Mucosa of rectum (tissue), 2 donors: ENCODE results near the gene OR7A10.

Source experiments
- H3K27ac ChIP-seq, 2 donors: one replicate each; pipeline ENCODE4 v1.7.0; 2013; ENCODE audit warnings: inconsistent platforms in 2 of 2, low read depth in 2 of 2, low read length in 2 of 2
- H3K27me3 ChIP-seq, 2 donors: one replicate each; pipeline ENCODE4 v1.7.0; 2013; ENCODE audit warnings: low read length in 2 of 2; ENCODE audit not compliant: control insufficient read depth in 2 of 2, insufficient read depth in 2 of 2
- H3K36me3 ChIP-seq, 2 donors: one replicate each; pipeline ENCODE4 v1.7.0; 2013; ENCODE audit warnings: low read length in 2 of 2; ENCODE audit not compliant: control insufficient read depth in 2 of 2, insufficient read depth in 2 of 2
- H3K4me1 ChIP-seq, 2 donors: one replicate each; pipeline ENCODE4 v1.7.0; 2013; ENCODE audit warnings: low read length in 2 of 2, mild to moderate bottlenecking in 1 of 2; ENCODE audit not compliant: control insufficient read depth in 2 of 2, insufficient read depth in 2 of 2
- H3K4me3 ChIP-seq, 2 donors: one replicate each; pipeline ENCODE4 v1.7.0; 2013; ENCODE audit warnings: low read length in 2 of 2
- H3K9ac ChIP-seq, 2 donors: one replicate each; pipeline ENCODE4 v1.7.0; 2013; ENCODE audit warnings: low read length in 2 of 2, low read depth in 1 of 2, mild to moderate bottlenecking in 1 of 2
- H3K9me3 ChIP-seq, 2 donors: one replicate each; pipeline ENCODE4 v1.7.0; 2013; ENCODE audit warnings: low read length in 2 of 2; ENCODE audit not compliant: control insufficient read depth in 2 of 2
- donor health status: healthy.
- donor health status: Normal muscosa, but diverticular disease.

The OR7A10 gene

DNA sequence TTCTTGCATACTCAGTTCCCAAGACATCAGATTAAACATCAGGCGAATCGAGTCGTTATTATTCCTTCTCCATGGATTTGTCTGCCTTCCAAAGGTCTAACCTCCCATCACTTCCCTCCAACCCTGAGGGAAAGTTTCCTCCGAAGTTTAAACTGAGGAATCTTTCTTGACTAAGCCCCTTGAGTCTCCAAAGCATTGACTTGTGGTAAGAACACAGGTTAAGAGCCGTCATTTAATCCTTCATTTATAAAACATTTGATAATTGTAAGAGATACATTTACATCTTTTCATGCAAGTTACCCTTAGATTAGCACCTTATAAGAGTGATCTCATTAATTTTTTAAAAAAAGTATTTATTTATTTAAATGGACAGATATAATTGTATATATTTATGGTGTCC lies at the start of gene OR7A10:
TSS of gene OR7A10 (minus strand) at position 101 of the 400 bp plus-strand sequence. CDS start 7,045 bp downstream, outside the sequence.
- H3K27ac ChIP-seq = no peak within 1 kb of the TSS
- no peaks in the 10 kb centered on the region for H3K4me1 ChIP-seq
- no peaks in the 10 kb centered on the region for H3K9me3 ChIP-seq
- H3K27me3 ChIP-seq = peaks cover 0 to 2% of the 10 kb centered on the region in 2 donors
- no peak within 1 kb of the TSS for H3K4me3 ChIP-seq
- H3K36me3 ChIP-seq = no peaks in the 10 kb centered on the region
- H3K9ac ChIP-seq = no peak within 1 kb of the TSS

GRCh38 chr19:14890643-14891379 lies 42.1 kb upstream of the OR7A10 start:
- Histone ChIP-seq H3K36me3 (no peaks in the 10 kb centered on the region), H3K9ac (no peak overlapping the region), H3K27me3 (no peaks in the 10 kb centered on the region), H3K27ac (no peak overlapping the region), H3K4me3 (no peak overlapping the region), H3K4me1 (no peaks in the 10 kb centered on the region), H3K9me3 (no peaks in the 10 kb centered on the region)

DNA sequence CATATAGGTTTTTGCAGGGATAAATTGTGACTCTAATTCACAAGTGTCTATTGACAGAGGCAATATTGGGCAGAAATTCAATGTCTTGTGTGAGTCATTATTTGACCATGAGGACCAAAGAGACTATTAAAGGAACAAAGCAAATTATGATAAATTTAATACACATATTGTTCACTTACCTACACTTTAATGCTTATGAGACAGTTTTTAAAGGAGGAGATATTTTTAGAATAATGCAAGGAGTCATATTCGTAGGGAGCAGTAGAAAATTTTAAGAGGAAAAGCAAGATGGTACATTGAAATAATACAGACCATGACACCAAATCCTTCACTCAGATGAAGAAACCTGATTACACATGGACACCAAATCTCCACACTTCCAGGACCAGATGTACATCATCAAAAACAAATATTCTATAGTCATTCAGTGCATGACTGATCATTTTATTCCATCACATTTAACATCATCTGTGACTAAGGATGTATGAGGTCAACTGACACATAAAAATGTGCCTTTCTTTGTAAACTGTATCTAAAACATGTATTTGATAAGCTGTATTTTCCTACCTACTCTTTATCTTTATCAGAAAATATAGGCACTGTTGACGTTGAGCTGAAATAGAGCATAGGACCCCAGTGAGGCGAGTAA lies 41.4 kb upstream of the OR7A10 start:
- no peak overlapping the region for H3K4me3 ChIP-seq
- no peak overlapping the region for H3K9ac ChIP-seq
- no peaks in the 10 kb centered on the region for H3K4me1 ChIP-seq
- H3K27me3 ChIP-seq = no peaks in the 10 kb centered on the region
- H3K27ac ChIP-seq = no peak overlapping the region
- no peaks in the 10 kb centered on the region for H3K9me3 ChIP-seq
- H3K36me3 ChIP-seq = no peaks in the 10 kb centered on the region

GRCh38 chr19:14886032-14886431 lies 37.3 kb upstream of the OR7A10 start, which contains the start of gene OR7A17:
Gene OR7A17, minus strand, starts transcription at chr19:14886132. Its CDS starts 4,777 bp downstream, at chr19:14881355.
- Histone ChIP-seq H3K9me3 (no peaks in the 10 kb centered on the region), H3K27ac (no peak within 1 kb of the TSS), H3K9ac (no peak within 1 kb of the TSS), H3K4me1 (no peaks in the 10 kb centered on the region), H3K27me3 (no peaks in the 10 kb centered on the region), H3K36me3 (no peaks in the 10 kb centered on the region), H3K4me3 (no peak within 1 kb of the TSS)

- Histone ChIP-seq H3K4me1 (no peaks in the 10 kb centered on the region), H3K4me3 (no peak overlapping the region), H3K27ac (no peak overlapping the region), H3K9ac (no peak overlapping the region), H3K9me3 (no peaks in the 10 kb centered on the region), H3K36me3 (no peaks in the 10 kb centered on the region), H3K27me3 (no peaks in the 10 kb centered on the region)
These were observed 23.0 kb upstream of the OR7A10 start for GRCh38 chr19:14871619-14872230.

- Histone ChIP-seq H3K9ac (no peak overlapping the region), H3K4me1 (no peaks in the 10 kb centered on the region), H3K4me3 (no peak overlapping the region), H3K27ac (no peak overlapping the region), H3K36me3 (no peaks in the 10 kb centered on the region), H3K9me3 (no peaks in the 10 kb centered on the region), H3K27me3 (no peaks in the 10 kb centered on the region)
These were observed 19.8 kb upstream of the OR7A10 start for GRCh38 chr19:14868497-14868896.

DNA sequence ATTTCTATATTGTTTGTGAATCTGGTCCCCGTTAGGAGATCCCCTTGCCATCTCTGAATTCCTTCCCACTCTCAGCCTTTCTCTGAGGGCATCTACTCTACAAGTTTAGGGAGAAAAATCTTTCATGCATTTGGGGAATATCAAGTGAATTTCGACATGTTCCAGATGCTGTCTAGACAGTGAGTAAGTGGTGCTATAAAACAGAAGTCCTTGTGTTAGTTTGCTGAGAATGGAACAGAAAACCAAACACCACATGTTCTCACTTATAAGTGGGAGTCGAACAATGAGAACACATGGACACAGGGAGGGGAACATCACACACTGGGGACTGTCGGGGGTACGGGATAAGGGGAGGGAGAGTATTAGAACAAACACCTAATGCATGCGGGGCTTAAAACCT lies 5.1 kb downstream of the OR7A10 start:
- H3K27me3 ChIP-seq = no peaks in the 10 kb centered on the region
- H3K27ac ChIP-seq = no peak overlapping the region
- H3K9ac ChIP-seq = no peak overlapping the region
- no peaks in the 10 kb centered on the region for H3K4me1 ChIP-seq
- H3K36me3 ChIP-seq = no peaks in the 10 kb centered on the region
- no peaks in the 10 kb centered on the region for H3K9me3 ChIP-seq
- H3K4me3 ChIP-seq = no peak overlapping the region

DNA sequence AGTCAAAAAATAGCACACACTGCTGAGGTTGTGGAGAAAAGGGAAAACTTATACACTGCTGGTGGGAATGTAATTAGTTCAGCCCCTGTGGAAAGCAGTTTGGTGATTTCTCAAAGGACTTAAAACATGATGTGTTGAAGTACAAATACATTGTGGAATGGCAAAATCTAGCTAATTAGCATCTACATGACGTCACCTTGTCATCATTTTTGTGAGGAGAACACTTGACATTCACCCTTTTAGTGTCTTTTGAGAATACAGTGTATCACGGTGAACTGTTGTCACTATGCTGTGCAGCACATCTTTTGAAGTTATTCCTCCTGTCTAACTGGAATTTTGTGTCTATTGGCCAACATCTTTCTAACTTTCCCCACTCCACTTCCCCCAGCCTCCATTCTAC lies 5.6 kb downstream of the OR7A10 start:
- Histone ChIP-seq H3K27me3 (no peaks in the 10 kb centered on the region), H3K36me3 (no peaks in the 10 kb centered on the region), H3K4me1 (no peaks in the 10 kb centered on the region), H3K27ac (no peak overlapping the region), H3K4me3 (no peak overlapping the region), H3K9me3 (no peaks in the 10 kb centered on the region), H3K9ac (no peak overlapping the region)

DNA sequence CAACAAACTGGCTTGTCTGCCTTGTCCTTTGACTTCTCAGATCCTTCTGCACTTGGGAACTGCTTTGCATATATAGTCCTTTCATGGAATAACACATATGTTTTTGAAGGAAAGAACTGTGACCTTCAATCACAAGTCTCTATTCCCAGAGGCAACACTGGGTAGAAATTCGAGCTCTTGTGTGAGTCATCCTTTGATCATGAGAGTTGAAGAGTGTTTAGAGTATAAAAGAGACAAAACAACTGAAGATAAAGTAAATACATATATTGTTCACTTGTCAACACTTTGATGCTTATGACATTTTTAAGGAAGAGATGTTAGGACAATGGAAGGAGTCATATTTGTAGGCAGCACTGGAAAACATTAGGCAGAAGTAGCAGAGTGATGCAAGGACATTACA lies 8.5 kb downstream of the OR7A10 start:
- H3K27me3 ChIP-seq = no peaks in the 10 kb centered on the region
- H3K36me3 ChIP-seq = no peaks in the 10 kb centered on the region
- H3K4me1 ChIP-seq = no peaks in the 10 kb centered on the region
- H3K9me3 ChIP-seq = no peaks in the 10 kb centered on the region
- no peak overlapping the region for H3K4me3 ChIP-seq
- no peak overlapping the region for H3K9ac ChIP-seq
- no peak overlapping the region for H3K27ac ChIP-seq

- H3K4me1 ChIP-seq = no peaks in the 10 kb centered on the region
- H3K36me3 ChIP-seq = no peaks in the 10 kb centered on the region
- no peak overlapping the region for H3K27ac ChIP-seq
- H3K4me3 ChIP-seq = no peak overlapping the region
- H3K9me3 ChIP-seq = no peaks in the 10 kb centered on the region
- no peaks in the 10 kb centered on the region for H3K27me3 ChIP-seq
- H3K9ac ChIP-seq = no peak overlapping the region
These were observed 11.3 kb downstream of the OR7A10 start for GRCh38 chr19:14837391-14837790.
